Natural killer cell (primary cell): ENCODE measurements around the gene OOSP4A. TPM values are rescaled to one million over a fixed set of nuclear protein-coding genes. Genes with fewer than 3 reads are reported as not detected.
A peak's percentile ranks its signal among the peaks of the same experiment; 100 is the strongest.

ENCODE experiments used
- ATAC-seq, 3 donors: fragments of 150-1000 bp in 2 of 3; fragments of 200-7000 bp in 1 of 3; cut with Tn5 transposase; 1 replicate in 1 of 3; 2 replicates in 2 of 3; pipeline ENCODE4 v1.10.0; 2021; ENCODE audit warnings: mild to moderate bottlenecking in 2 of 3, moderate library complexity in 2 of 3
- DNase-seq, 2 donors: peaks; one replicate each; pipeline versions ENCODE4 v3.0.0 to v3.0.0-alpha.2; 2013 to 2021; ENCODE audit warnings: mixed read lengths in 1 of 2
- H3K27ac ChIP-seq: one replicate; pipeline ENCODE4 v1.5.1; 2013; ENCODE audit warnings: mild to moderate bottlenecking, low read length
- H3K27me3 ChIP-seq: one replicate; pipeline ENCODE4 v1.6.1; 2013; ENCODE audit warnings: low read length; ENCODE audit not compliant: control insufficient read depth, insufficient read depth
- H3K36me3 ChIP-seq: one replicate; pipeline ENCODE4 v1.6.1; 2013; ENCODE audit warnings: low read length; ENCODE audit not compliant: control insufficient read depth, insufficient read depth
- H3K4me1 ChIP-seq: one replicate; pipeline ENCODE4 v1.6.1; 2013; ENCODE audit warnings: low read length; ENCODE audit not compliant: control insufficient read depth, insufficient read depth
- H3K4me3 ChIP-seq: one replicate; pipeline ENCODE4 v1.5.1; 2013; ENCODE audit warnings: low read length
- H3K9me3 ChIP-seq: one replicate; pipeline ENCODE4 v1.6.1; 2013; ENCODE audit warnings: low read length; ENCODE audit not compliant: control insufficient read depth, insufficient read depth
- H3K27ac Mint-ChIP-seq, 2 donors: one replicate each; pipeline ENCODE4 v1.8.0; 2022; ENCODE audit warnings: mild to moderate bottlenecking in 2 of 2, mixed read lengths in 2 of 2, moderate library complexity in 1 of 2
- H3K27me3 Mint-ChIP-seq, 2 donors: one replicate each; pipeline ENCODE4 v1.8.0; 2022; ENCODE audit warnings: low read depth in 2 of 2, mixed read lengths in 2 of 2
- H3K36me3 Mint-ChIP-seq: one replicate; pipeline ENCODE4 v1.8.0; 2022; ENCODE audit warnings: mixed read lengths
- H3K4me1 Mint-ChIP-seq, 2 donors: one replicate each; pipeline ENCODE4 v1.8.0; 2022; ENCODE audit warnings: mixed read lengths in 2 of 2
- H3K4me3 Mint-ChIP-seq: one replicate; pipeline ENCODE4 v1.8.0; 2022; ENCODE audit warnings: mild to moderate bottlenecking, moderate library complexity, mixed read lengths
- H3K9me3 Mint-ChIP-seq, 2 donors: one replicate each; pipeline ENCODE4 v1.8.0; 2022; ENCODE audit warnings: mixed read lengths in 2 of 2
- CTCF ChIP-seq: fragments of 200-600 bp; IDR thresholded peaks from one replicate; pipeline ENCODE4 v1.8.0; 2022; ENCODE audit warnings: antibody characterized with exemption
- WGBS: methylation state at CpG from one replicate; pipeline ENCODE4 v1.1.7; 2013; ENCODE audit warnings: missing lambda C conversion rate; ENCODE audit not compliant: insufficient coverage; 5-methylcytosine and 5-hydroxymethylcytosine counted together
- intact Hi-C: fragments of 100-400 bp; cut with micrococcal nuclease; formaldehyde crosslinking; loops from one replicate; pipeline ENCODE4 v1.14.2; 2022
- total RNA-seq, 4 donors: library from RNA; stranded (reverse); fragments of 120-200 nt in 1 of 4; gene quantifications; one replicate each; pipeline versions ENCODE4 v1.2.3 to v1.2.4, GENCODE V29; 2013 to 2022

OOSP4A gene
- total RNA-seq, 3 donors from 2014 or later (not counting 1 experiment from before 2014, with no cell fraction given): not detected

GRCh38 chr11:59960502-59961381 is 3.1 kb upstream of the OOSP4A start:
- H3K9me3 Mint-ChIP-seq: no peaks in the 10 kb centered on the region
- H3K4me3 Mint-ChIP-seq: no peak overlapping the region
- Histone ChIP-seq H3K27me3 (no peaks in the 10 kb centered on the region), H3K9me3 (no peaks in the 10 kb centered on the region), H3K36me3 (no peaks in the 10 kb centered on the region), H3K27ac (no peak overlapping the region), H3K4me3 (no peak overlapping the region), H3K4me1 (no peaks in the 10 kb centered on the region)
- intact Hi-C loops: no loop called here
- TF ChIP-seq CTCF: no peak
- H3K27me3 Mint-ChIP-seq: peaks cover 4 to 13% of the 10 kb centered on the region in 2 donors
- 67% methylated on average over 6 of the region's 9 CpGs for WGBS
- peak in 1 of 3 donors; percentile 82 for ATAC-seq
- H3K36me3 Mint-ChIP-seq: no peaks in the 10 kb centered on the region
- H3K4me1 Mint-ChIP-seq: no peaks in the 10 kb centered on the region
- no peak overlapping the region for H3K27ac Mint-ChIP-seq
- no peak for DNase-seq

GRCh38 chr11:59962107-59962482 is 1.7 kb upstream of the OOSP4A start:
- Histone ChIP-seq H3K36me3 (no peaks in the 10 kb centered on the region), H3K27me3 (no peaks in the 10 kb centered on the region), H3K4me3 (no peak overlapping the region), H3K4me1 (no peaks in the 10 kb centered on the region), H3K27ac (no peak overlapping the region), H3K9me3 (no peaks in the 10 kb centered on the region)
- Mint-ChIP-seq H3K36me3 (no peaks in the 10 kb centered on the region), H3K9me3 (no peaks in the 10 kb centered on the region), H3K27ac (no peak overlapping the region), H3K4me3 (no peak overlapping the region), H3K4me1 (no peaks in the 10 kb centered on the region), H3K27me3 (peaks cover 0 to 6% of the 10 kb centered on the region in 2 donors)
- 86% methylated on average over 2 of the region's 2 CpGs for WGBS
- DNase-seq: no peak
- TF ChIP-seq CTCF: no peak
- no peak for ATAC-seq
- intact Hi-C loops: no loop called here

GRCh38 chr11:59965424-59965823 is 1.6 kb downstream of the OOSP4A start:
- TF ChIP-seq CTCF: no peak
- Mint-ChIP-seq H3K36me3 (no peaks in the 10 kb centered on the region), H3K4me3 (no peak overlapping the region), H3K9me3 (no peaks in the 10 kb centered on the region), H3K27ac (no peak overlapping the region), H3K4me1 (no peaks in the 10 kb centered on the region), H3K27me3 (peaks cover 0 to 6% of the 10 kb centered on the region in 2 donors)
- 92% methylated on average over 6 of the region's 7 CpGs for WGBS
- Histone ChIP-seq H3K27ac (no peak overlapping the region), H3K9me3 (no peaks in the 10 kb centered on the region), H3K27me3 (no peaks in the 10 kb centered on the region), H3K4me1 (no peaks in the 10 kb centered on the region), H3K4me3 (no peak overlapping the region), H3K36me3 (no peaks in the 10 kb centered on the region)
- no peak for DNase-seq
- intact Hi-C loops: no loop called here
- no peak for ATAC-seq
